CD4-positive, alpha-beta T cell treated with Interleukin-4 for 4 hours (primary cell): ENCODE data around the gene MYBPH.

ENCODE experiments used
- DNase-seq: peaks from one replicate; pipeline ENCODE4 v3.0.0-alpha.2; 2020

Gene MYBPH

GRCh38 chr1:203146042-203146369 lies 29.6 kb downstream of the MYBPH start:
- no peak for DNase-seq

GRCh38 chr1:203145321-203146041 lies 30.1 kb downstream of the MYBPH start:
- no peak for DNase-seq

DNA sequence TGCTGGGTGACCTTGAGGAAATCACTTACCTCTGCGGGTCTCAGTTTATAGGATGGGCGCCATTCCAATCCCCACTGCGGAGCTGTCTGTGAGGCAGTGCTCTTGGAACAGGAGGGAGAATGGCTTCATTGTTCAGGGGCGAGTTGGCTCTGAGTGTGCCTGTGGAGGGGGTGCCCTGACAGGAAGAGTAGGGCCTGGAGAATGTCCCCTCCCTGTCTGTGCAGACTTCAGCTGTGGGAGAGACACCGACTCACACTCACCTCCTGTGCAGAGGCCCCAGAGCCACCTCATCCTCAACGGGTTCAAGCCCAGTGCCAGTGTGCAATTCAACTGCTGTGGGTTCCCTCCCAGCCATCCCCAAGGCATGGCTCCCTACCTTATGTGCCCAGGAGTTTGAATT lies 31.0 kb downstream of the MYBPH start:
- no peak for DNase-seq

DNA sequence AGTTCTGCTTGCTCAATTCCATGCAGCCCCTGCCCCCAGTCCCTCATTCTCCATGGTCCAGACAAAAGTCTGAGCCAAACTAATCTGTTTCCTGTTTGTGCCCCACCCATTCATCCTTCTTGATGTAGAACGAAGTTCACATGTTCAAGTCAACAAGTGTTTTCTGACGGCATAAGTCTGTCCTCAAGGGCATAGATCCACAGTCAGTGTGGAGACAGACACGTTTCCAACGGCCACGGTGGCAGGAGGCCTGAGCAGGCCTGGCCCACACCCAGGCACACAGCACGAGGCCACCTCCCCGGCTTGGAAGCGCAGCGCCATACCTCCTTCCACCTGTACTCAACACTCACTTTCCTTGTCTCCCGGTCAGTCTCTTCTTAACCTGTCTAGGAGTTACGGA lies 32.0 kb downstream of the MYBPH start:
- DNase-seq = no peak

- no peak for DNase-seq
These were observed 32.8 kb downstream of the MYBPH start for GRCh38 chr1:203142684-203143408.

DNA sequence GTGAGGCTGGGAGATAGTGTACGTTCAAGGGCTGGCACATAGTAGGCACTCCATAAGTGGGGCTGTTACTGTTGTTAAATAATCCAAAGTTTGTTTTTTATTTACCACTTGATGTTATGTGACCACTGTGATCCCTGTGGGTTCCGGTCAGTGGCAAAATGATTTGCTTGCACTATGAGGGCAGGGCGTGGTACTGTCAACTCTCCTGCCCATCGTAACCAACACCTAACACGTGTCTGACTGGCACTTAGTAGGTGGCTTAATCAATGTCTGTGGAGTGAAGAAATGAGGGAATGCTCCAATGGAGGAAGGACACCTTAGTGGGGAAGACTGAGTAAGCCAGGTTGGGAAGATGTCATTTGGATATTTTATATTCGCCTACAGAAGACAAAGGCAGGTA lies 33.5 kb downstream of the MYBPH start:
- DNase-seq = no peak

- no peak for DNase-seq
These were observed 34.7 kb downstream of the MYBPH start for GRCh38 chr1:203140743-203141520.

GRCh38 chr1:203139976-203140475 lies 35.6 kb downstream of the MYBPH start:
- DNase-seq = no peak

DNA sequence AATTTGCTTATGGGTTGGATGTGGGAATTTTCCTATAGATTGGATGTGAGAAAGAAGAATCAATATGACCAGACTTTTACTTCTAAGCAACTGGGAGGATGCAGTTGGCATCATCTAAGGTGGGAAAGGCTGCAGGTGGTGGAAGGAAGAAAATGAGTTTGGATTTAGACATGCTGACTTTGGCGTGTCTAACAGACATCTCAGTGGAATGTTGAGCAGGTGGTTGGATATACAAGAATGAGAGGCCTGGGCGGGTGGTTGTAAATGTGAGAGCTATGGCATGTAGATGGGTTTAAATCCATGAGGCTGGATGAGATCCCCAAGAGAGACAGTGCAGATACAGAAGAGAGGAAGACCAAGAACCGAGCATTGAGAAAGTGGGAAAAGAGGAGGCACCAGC lies 37.6 kb downstream of the MYBPH start:
- DNase-seq = no peak

DNA sequence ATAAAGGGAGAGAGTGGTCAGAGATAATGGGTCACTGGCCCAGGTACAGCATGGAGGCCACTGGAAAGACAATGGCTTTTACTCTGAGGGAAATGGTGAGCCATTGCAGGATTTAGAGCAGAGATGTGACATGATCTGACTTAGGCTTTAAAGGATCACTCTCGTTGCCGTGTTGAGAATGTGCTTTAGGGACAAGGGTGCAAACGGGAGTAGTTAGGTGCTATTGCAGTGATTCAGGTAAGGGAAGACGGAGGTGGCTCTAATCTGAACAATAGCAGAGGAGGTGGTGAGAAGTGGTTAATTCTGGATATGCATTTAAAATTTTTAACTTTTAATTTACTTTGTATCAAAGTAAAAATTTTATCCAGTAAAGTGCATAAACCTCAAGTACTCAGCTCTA lies 38.3 kb downstream of the MYBPH start:
- no peak for DNase-seq

GRCh38 chr1:203136409-203137042 lies 39.1 kb downstream of the MYBPH start:
- no peak for DNase-seq

- DNase-seq = no peak
These were observed 39.9 kb downstream of the MYBPH start for GRCh38 chr1:203135636-203136305.

GRCh38 chr1:203133970-203134725 lies 41.5 kb downstream of the MYBPH start:
- no peak for DNase-seq

- DNase-seq = no peak
These were observed 44.0 kb downstream of the MYBPH start for GRCh38 chr1:203131548-203132200.

DNA sequence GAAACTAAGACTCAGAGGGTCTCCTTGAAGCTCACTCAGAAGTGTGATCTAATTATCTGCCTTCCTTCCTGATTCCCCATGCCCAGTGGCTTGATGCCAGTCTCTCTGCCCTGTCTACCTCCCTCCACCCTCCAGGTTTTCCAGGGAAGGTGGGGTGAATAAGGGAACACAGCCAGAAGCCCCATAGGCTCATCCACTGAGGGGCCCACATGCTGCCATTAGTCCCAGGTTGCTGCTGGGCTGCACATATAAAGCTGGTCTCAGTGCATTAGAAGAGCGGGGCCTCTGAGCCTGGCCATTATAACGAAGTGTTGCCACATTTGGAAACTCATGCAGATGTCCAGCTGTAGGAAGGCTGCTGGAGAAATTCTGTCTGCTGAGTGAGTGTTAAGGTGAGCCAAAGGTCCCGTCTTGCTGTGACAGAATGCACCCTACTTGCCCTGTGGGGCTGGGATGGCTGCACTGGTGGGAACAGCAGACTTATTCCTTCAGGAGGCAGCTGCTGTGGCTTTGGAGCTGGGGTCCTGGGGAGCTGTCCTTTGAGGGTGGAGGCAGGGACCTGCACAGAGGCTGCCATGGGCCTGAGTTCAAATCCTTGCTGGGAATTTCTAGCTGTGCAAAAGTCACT lies 45.2 kb downstream of the MYBPH start:
- DNase-seq = no peak

GRCh38 chr1:203129501-203130231 lies 46.0 kb downstream of the MYBPH start:
- no peak for DNase-seq

DNA sequence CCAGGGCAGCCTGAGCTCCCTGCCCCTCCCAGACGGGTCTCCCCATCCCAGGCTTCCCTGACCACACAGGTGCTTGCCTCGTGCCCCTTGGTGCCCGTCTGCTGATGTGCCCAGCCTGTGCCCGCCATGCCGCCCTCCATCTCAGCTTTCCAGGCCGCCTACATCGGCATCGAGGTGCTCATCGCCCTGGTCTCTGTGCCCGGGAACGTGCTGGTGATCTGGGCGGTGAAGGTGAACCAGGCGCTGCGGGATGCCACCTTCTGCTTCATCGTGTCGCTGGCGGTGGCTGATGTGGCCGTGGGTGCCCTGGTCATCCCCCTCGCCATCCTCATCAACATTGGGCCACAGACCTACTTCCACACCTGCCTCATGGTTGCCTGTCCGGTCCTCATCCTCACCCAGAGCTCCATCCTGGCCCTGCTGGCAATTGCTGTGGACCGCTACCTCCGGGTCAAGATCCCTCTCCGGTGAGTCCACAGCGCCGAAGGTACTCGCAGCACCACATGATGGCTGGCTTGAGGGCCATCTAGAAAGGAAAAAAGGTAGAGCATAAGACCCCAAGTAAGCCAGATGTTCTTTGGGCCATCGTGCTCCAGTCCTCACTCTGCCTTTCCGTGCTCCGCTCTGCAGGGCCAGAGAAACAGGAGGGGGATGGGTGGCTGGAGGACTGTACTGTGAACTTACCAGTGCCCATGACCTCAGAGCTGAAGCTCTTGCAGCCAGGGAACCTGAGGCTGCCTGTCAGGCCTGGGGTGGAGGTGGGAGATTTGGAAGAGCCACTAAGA lies 46.7 kb downstream of the MYBPH start:
- DNase-seq = no peak

DNA sequence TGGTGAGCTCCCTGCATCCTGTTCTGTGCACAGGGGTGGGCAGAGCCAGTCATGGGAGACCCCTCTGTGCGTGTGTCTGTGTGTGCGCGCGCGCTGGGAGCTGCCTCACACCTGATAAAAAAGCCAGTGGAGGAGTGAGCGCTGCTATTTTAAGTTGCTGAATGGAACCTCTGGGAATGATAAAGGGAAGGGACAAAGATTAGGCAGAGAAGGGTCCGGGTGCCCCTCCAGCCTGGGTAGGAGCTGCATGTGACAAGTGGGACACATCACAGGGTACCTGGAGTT lies 47.3 kb downstream of the MYBPH start:
- DNase-seq = no peak

DNA sequence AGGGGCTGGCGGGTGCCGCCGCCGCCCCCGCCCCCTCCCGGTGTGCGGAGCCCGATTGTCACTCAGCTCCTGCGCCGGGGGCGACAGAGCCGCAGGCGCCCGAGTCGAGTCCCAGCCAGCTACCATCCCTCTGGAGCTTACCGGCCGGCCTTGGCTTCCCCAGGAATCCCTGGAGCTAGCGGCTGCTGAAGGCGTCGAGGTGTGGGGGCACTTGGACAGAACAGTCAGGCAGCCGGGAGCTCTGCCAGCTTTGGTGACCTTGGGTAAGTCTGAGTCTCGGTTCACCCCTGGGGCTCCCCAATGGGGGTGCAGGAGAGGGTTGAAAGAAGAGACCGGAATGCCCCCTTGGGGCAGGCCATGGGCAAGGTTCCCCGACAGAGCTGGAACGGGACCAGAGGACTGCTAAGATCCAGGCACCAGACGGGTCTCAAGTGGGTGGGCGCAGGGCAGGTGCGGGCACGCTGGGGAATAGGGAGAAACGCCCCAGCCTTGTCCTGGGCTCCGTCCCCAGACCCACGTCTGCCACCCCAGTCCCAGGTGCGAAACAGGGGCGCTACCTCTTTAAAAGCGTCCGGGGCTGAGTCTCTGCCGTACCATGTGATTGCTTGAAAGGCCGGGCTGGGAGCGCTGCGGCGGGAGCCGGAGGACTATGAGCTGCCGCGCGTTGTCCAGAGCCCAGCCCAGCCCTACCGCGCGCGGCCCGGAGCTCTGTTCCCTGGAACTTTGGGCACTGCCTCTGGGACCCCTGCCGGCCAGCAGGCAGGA lies 47.8 kb downstream of the MYBPH start, which contains the start of gene ADORA1:
Gene ADORA1 (plus strand): TSS at position 61 of the 765 bp plus-strand sequence. CDS start 1,116 bp downstream, outside the sequence.
- no peak for DNase-seq
